Measurements from ENCODE around the gene CCDC192.
"Not testable (repeated sequence)": the region's sequence is repeated elsewhere in the genome, so short reads cannot be mapped to it uniquely, and the experiment has no call there.

GRCh38 chr5:127752503-127753265 is 49.5 kb downstream of the CCDC192 start:
- TF ChIP-seq CTCF, POLR2A, POLR2AphosphoS5, EP300 (IDR thresholded peaks at IDR 0.05): not testable (repeated sequence)

Measured in suprapubic skin (tissue), 4 donors.